ENCODE results near the gene PRPF19.

The PRPF19 gene

GRCh38 chr11:60847281-60847680 lies 59.1 kb downstream of the PRPF19 start:
- in situ Hi-C loops (cut with HindIII; ENCODE audit: low sequenced_read_pairs), result no loop called here

DNA sequence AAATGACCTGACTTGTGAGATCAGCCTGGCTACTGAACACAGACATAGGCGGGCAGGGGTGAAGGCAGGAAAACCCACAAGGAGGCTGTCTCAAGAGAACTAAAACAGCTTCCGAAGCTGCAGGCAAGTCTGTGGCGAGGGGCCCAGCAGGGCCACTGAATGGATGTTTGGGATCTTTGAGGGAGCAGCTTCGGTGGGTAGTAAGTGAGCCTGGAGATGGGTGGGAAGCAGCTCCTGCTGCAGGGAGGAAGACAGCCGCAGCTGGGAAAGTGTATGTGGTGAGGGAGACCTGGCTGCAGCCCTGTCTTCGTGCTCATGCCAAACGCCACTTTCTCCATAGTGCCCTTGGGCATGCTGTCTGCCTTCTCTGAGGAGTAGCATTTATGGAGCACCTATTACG lies 61.0 kb downstream of the PRPF19 start:
- in situ Hi-C loops (cut with HindIII; ENCODE audit: low sequenced_read_pairs), result no loop called here

DNA sequence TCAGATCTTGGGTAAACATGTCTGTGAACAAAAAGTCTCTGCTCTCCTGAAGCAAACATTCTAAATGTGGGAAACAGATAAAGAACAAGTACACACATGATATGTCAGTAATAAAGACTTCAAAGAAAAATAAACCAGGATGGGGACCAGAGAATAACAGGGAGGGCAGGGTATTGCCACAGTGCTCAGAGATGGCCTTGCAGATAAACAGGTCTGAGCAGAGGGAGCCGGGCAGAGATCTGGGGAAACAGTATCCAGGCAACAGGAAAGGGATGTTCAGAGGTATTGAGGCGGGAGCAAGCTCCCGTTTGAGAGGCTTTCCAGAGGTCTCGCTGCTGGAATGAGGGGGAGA lies 61.5 kb downstream of the PRPF19 start:
- in situ Hi-C loops (cut with HindIII; ENCODE audit: low sequenced_read_pairs), result no loop called here

DNA sequence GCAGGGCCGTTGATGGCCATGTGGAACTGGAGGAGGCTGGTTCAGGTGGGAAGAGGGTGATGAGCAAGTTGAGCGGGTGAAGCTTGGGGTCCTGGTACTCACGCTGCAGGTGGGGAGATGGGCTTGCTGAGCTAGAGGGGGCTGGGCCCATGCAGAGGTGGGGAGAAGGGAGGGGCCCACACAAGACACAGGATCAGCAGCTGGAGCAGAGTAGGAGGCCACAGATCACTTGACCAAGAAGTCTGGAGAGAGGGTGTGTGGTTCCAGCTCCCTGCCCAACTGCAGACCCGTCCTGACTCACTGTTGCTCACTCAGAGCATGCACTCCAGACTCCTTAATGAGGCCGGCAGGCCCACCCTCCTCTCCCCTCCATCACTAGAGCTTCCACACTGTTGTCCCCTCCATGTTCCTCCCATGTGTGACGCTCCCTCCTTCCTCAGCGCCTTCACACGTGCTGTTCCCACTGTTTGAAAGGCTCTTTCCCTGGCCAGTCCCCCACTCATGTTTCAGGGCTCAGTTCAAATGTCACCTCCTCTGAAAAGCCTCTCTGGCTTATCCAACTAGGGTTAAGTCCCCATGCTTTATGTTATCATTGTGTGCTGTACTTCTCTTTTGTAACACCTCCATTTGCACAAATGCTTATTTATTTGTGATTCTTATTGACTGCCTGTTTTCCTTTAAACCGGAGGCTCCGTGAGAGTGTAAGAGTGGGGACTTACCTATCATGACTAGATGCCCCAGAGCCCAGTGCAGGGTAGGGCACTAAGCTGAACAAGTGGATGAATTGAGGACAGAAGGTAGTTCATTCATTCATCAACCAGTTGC lies 62.1 kb downstream of the PRPF19 start:
- in situ Hi-C loops (cut with HindIII; ENCODE audit: low sequenced_read_pairs), result no loop called here

DNA sequence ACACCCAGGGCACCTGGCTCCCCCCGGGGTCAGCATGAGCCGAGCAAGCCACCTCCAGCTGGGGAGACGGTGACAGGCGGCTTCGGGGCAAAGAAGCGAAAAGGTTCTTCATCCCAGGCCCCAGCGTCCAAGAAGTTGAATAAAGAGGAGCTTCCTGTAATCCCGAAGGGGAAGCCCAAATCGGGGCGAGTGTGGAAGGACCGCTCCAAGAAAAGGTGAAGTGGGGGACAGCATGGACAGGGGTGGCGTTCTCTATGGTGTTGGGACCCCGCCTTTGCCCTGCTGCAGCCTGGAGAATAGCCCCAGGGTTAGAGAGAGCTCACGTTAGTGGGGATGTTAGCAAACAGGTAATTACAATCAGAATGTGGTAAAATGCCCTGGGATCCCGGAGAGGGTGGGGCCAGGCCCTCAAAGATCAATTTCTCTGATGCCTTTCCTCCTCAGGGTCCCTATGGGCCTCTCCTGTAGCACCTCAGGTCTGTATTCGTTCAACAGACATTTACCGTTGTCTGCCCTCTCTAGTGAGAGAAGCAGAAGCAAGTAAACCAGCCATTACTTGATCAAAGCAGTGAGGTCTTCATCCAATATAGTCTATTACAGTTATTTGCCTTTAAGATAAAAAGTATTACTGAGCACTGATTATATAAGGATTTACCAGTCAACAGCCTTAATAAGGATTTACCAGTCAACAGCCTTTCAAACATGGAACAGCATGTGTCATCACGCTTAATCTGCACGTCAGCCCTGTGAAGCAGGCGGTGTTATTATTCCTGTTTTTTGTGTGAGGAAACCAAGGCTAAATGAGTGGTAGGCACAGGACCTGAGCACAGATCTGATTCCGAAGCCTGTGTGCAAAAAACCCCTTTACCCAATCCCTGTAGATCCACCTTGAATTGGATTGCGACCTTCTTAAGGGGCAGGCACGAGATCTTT lies 63.5 kb downstream of the PRPF19 start:
- in situ Hi-C loops (cut with HindIII; ENCODE audit: low sequenced_read_pairs), result no loop called here

GRCh38 chr11:60841797-60842667 lies 64.4 kb downstream of the PRPF19 start, which contains the start of gene CCDC86:
Gene CCDC86 (plus strand): TSS chr11:60842113. CDS start chr11:60842125, 12 bp downstream.
- in situ Hi-C loops (cut with HindIII; ENCODE audit: low sequenced_read_pairs), result no loop called here
